Measurements from ENCODE around the gene FHIT.

FHIT gene

GRCh38 chr3:60453326-60453725 is 797.9 kb downstream of the FHIT start:
- Histone ChIP-seq H3K9me3 (ENCODE audit: control insufficient read depth, insufficient read depth, low read length) (no peaks in the 10 kb centered on the region), H3K4me1 (ENCODE audit: control insufficient read depth, low read length) (no peaks in the 10 kb centered on the region), H3K27ac (ENCODE audit: low read depth, low read length) (no peak overlapping the region), H3K4me3 (ENCODE audit: low read length) (no peak overlapping the region), H3K79me2 (ENCODE audit: control insufficient read depth, low read length) (no peaks in the 10 kb centered on the region), H3K27me3 (ENCODE audit: control insufficient read depth, low read length) (no peaks in the 10 kb centered on the region), H3K4me2 (ENCODE audit: low read length) (no peak overlapping the region), H3K9me2 (replicated peaks; ENCODE audit: control insufficient read depth, low read length) (no peaks in the 10 kb centered on the region), H4K20me1 (ENCODE audit: control insufficient read depth, insufficient read depth, low read depth, low read length) (no peaks in the 10 kb centered on the region), H3K36me3 (ENCODE audit: control insufficient read depth, low read length) (no peaks in the 10 kb centered on the region), H3F3A (ENCODE audit: control insufficient read depth, insufficient read depth) (no peaks in the 10 kb centered on the region)
- no peak for TF ChIP-seq EZH2phosphoT487 (IDR thresholded peaks at IDR 0.05; ENCODE audit: borderline replicate concordance, low read length)
- TF ChIP-seq CTCF (IDR thresholded peaks at IDR 0.05; ENCODE audit: low read depth, low read length, poor library complexity, severe bottlenecking): no peak

- Histone ChIP-seq H4K20me1 (ENCODE audit: control insufficient read depth, insufficient read depth, low read depth, low read length) (no peaks in the 10 kb centered on the region), H3K4me2 (ENCODE audit: low read length) (no peak overlapping the region), H3F3A (ENCODE audit: control insufficient read depth, insufficient read depth) (no peaks in the 10 kb centered on the region), H3K9me2 (replicated peaks; ENCODE audit: control insufficient read depth, low read length) (no peaks in the 10 kb centered on the region), H3K4me3 (ENCODE audit: low read length) (no peak overlapping the region), H3K36me3 (ENCODE audit: control insufficient read depth, low read length) (no peaks in the 10 kb centered on the region), H3K9me3 (ENCODE audit: control insufficient read depth, insufficient read depth, low read length) (no peaks in the 10 kb centered on the region), H3K27me3 (ENCODE audit: control insufficient read depth, low read length) (no peaks in the 10 kb centered on the region), H3K79me2 (ENCODE audit: control insufficient read depth, low read length) (no peaks in the 10 kb centered on the region), H3K4me1 (ENCODE audit: control insufficient read depth, low read length) (no peaks in the 10 kb centered on the region), H3K27ac (ENCODE audit: low read depth, low read length) (no peak overlapping the region)
- TF ChIP-seq CTCF (IDR thresholded peaks at IDR 0.05; ENCODE audit: low read depth, low read length, poor library complexity, severe bottlenecking) (no peak), EZH2phosphoT487 (IDR thresholded peaks at IDR 0.05; ENCODE audit: borderline replicate concordance, low read length) (no peak)
Measured at GRCh38 chr3:60448696-60449095, 802.6 kb downstream of the FHIT start.

- no peaks in the 10 kb centered on the region for H3K4me1 ChIP-seq (ENCODE audit: control insufficient read depth, low read length)
- H3K27me3 ChIP-seq (ENCODE audit: control insufficient read depth, low read length): no peaks in the 10 kb centered on the region
- H3K9me3 ChIP-seq (ENCODE audit: control insufficient read depth, insufficient read depth, low read length): no peaks in the 10 kb centered on the region
- H3K4me3 ChIP-seq (ENCODE audit: low read length): no peak overlapping the region
- H3K27ac ChIP-seq (ENCODE audit: low read depth, low read length): no peak overlapping the region
- no peaks in the 10 kb centered on the region for H3F3A ChIP-seq (ENCODE audit: control insufficient read depth, insufficient read depth)
- H3K36me3 ChIP-seq (ENCODE audit: control insufficient read depth, low read length): no peaks in the 10 kb centered on the region
- H3K79me2 ChIP-seq (ENCODE audit: control insufficient read depth, low read length): no peaks in the 10 kb centered on the region
- H3K9me2 ChIP-seq (replicated peaks; ENCODE audit: control insufficient read depth, low read length): no peaks in the 10 kb centered on the region
- TF ChIP-seq EZH2phosphoT487 (IDR thresholded peaks at IDR 0.05; ENCODE audit: borderline replicate concordance, low read length): no peak
- H4K20me1 ChIP-seq (ENCODE audit: control insufficient read depth, insufficient read depth, low read depth, low read length): no peaks in the 10 kb centered on the region
- H3K4me2 ChIP-seq (ENCODE audit: low read length): no peak overlapping the region
Measured at GRCh38 chr3:60445446-60445845, 805.8 kb downstream of the FHIT start.

GRCh38 chr3:60444898-60445437 is 806.3 kb downstream of the FHIT start:
- H3K27ac ChIP-seq (ENCODE audit: low read depth, low read length): no peak overlapping the region
- H3K36me3 ChIP-seq (ENCODE audit: control insufficient read depth, low read length): no peaks in the 10 kb centered on the region
- H3K27me3 ChIP-seq (ENCODE audit: control insufficient read depth, low read length): no peaks in the 10 kb centered on the region
- TF ChIP-seq EZH2phosphoT487 (IDR thresholded peaks at IDR 0.05; ENCODE audit: borderline replicate concordance, low read length): no peak
- TF ChIP-seq CTCF (IDR thresholded peaks at IDR 0.05; ENCODE audit: low read depth, low read length, poor library complexity, severe bottlenecking): no peak
- no peaks in the 10 kb centered on the region for H3K9me2 ChIP-seq (replicated peaks; ENCODE audit: control insufficient read depth, low read length)
- H3K4me1 ChIP-seq (ENCODE audit: control insufficient read depth, low read length): no peaks in the 10 kb centered on the region
- H3F3A ChIP-seq (ENCODE audit: control insufficient read depth, insufficient read depth): no peaks in the 10 kb centered on the region
- H3K9me3 ChIP-seq (ENCODE audit: control insufficient read depth, insufficient read depth, low read length): no peaks in the 10 kb centered on the region
- no peaks in the 10 kb centered on the region for H3K79me2 ChIP-seq (ENCODE audit: control insufficient read depth, low read length)
- no peak overlapping the region for H3K4me3 ChIP-seq (ENCODE audit: low read length)
- no peak overlapping the region for H3K4me2 ChIP-seq (ENCODE audit: low read length)
- H4K20me1 ChIP-seq (ENCODE audit: control insufficient read depth, insufficient read depth, low read depth, low read length): no peaks in the 10 kb centered on the region
